HG02759 (cell line): ENCODE data around the gene SPAG5.
"Not testable (repeated sequence)": the region's sequence is repeated elsewhere in the genome, so short reads cannot be mapped to it uniquely, and the experiment has no call there.

Experiments
- ATAC-seq: cut with Tn5 transposase; IDR thresholded peaks from one replicate; pipeline ENCODE4 v1.9.1; 2021; ENCODE audit warnings: mild to moderate bottlenecking, moderate library complexity; ENCODE audit not compliant: unreplicated experiment

SPAG5 gene

GRCh38 chr17:28612936-28613872, 14.4 kb upstream of the SPAG5 start:
- no peak for ATAC-seq

GRCh38 chr17:28612531-28612930, 13.7 kb upstream of the SPAG5 start:
- ATAC-seq = no peak

GRCh38 chr17:28610376-28610775, 11.6 kb upstream of the SPAG5 start:
- ATAC-seq = no peak

- not testable (repeated sequence) for ATAC-seq
Observed at GRCh38 chr17:28604031-28604430, 5.2 kb upstream of the SPAG5 start.

GRCh38 chr17:28599311-28600184, 723 bp upstream of the SPAG5 start:
- ATAC-seq = peak; percentile 40

GRCh38 chr17:28598389-28598788, 436 bp downstream of the SPAG5 start:
- no peak for ATAC-seq

- no peak for ATAC-seq
Observed at GRCh38 chr17:28597606-28598383, 1.0 kb downstream of the SPAG5 start.

GRCh38 chr17:28592260-28592659, 6.6 kb downstream of the SPAG5 start:
- no peak for ATAC-seq

GRCh38 chr17:28585851-28586250, 13.0 kb downstream of the SPAG5 start:
- ATAC-seq = no peak

- ATAC-seq = no peak
Observed at GRCh38 chr17:28584434-28584833, 14.4 kb downstream of the SPAG5 start.

- no peak for ATAC-seq
Observed at GRCh38 chr17:28582513-28582912, 16.3 kb downstream of the SPAG5 start.

GRCh38 chr17:28580959-28581358, 17.9 kb downstream of the SPAG5 start:
- ATAC-seq = no peak

- ATAC-seq = no peak
Observed at GRCh38 chr17:28579526-28579925, 19.3 kb downstream of the SPAG5 start.

GRCh38 chr17:28578246-28579195, 20.3 kb downstream of the SPAG5 start:
- no peak for ATAC-seq

GRCh38 chr17:28577466-28577824, 21.4 kb downstream of the SPAG5 start:
- ATAC-seq = no peak

- ATAC-seq = peak; percentile 90
Observed at GRCh38 chr17:28576758-28577465, 21.9 kb downstream of the SPAG5 start, which contains the start of gene ALDOC. TSS of gene ALDOC (minus strand) at chr17:28576895. CDS start at chr17:28575532, 1,363 bp downstream.

GRCh38 chr17:28576016-28576415, 22.8 kb downstream of the SPAG5 start:
- not testable (repeated sequence) for ATAC-seq

GRCh38 chr17:28575126-28575795, 23.6 kb downstream of the SPAG5 start:
- ATAC-seq = no peak

GRCh38 chr17:28574526-28574925, 24.3 kb downstream of the SPAG5 start:
- no peak for ATAC-seq
